ENCODE results near the gene TTLL7. TPM values are rescaled to one million over a fixed set of nuclear protein-coding genes. Genes with fewer than 3 reads are reported as not detected.
A peak's percentile ranks its signal among the peaks of the same experiment; 100 is the strongest.

TTLL7 gene
- total and polyA plus RNA-seq, 9 of the 15 experiments (the other 6 are each of a cell fraction or from before 2014, with no cell fraction given): 0.63 to 2.6 (median 1.7) TPM

DNA sequence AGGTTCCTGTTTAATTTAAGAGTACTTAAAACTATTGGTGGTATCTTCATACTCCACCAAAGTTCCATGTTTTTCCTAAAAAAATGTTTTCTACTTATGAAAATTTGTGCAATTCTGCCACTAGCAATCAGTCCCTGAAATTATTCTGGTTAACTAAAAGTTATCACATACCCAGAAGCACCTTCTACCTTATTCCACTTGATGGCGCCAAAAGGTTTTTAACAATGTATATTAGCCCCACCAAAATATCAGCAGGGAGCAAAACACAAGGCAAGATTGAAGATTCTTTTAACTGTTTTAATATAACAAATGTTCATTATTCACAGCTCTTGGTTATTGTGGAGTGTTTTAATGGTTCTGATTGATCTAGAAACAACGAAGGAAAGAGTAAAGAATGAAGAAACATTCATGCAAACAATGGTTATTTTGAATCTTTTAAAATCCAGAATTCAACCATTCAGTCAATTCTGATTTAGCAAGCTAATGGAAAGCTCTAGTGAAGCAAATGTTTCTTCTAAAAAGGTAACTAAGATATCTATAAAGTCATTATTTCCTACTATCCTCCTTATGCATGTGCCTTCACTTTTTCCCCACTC, 67.2 kb downstream of the TTLL7 start (continued):
- TF ChIP-seq POLR2H (tag; IDR thresholded peaks at IDR 0.05; ENCODE audit: low read depth) (0 out of 2 replicates have a peak, but pooled peaks have one; percentile 32), JUND (IDR thresholded peaks at IDR 0.05; ENCODE audit: borderline replicate concordance, low read depth, low read length) (no peak), JUND (tag; IDR thresholded peaks at IDR 0.05; ENCODE audit: borderline replicate concordance, low read depth, low read length) (no peak), FOXJ3 (CRISPR knock-in tag; IDR thresholded peaks at IDR 0.05) (no peak), ZNF3 (CRISPR knock-in tag; IDR thresholded peaks at IDR 0.05) (no peak), MYC (IDR thresholded peaks at IDR 0.05; ENCODE audit: low read depth, low read length) (no peak), MYC (CRISPR knock-in tag; IDR thresholded peaks at IDR 0.05; ENCODE audit: borderline replicate concordance, low read depth) (no peak), ZNF583 (CRISPR knock-in tag; IDR thresholded peaks at IDR 0.05) (no peak), SRSF7 (optimal IDR thresholded peaks at IDR 0.05; ENCODE audit: low read depth, low read length) (no peak), STAT5A (IDR thresholded peaks at IDR 0.05; ENCODE audit: borderline replicate concordance, low read length) (no peak), WHSC1 (IDR thresholded peaks at IDR 0.05; ENCODE audit: low read length) (no peak), ZKSCAN8 (CRISPR knock-in tag; IDR thresholded peaks at IDR 0.05) (no peak), SMC3 (conservative IDR thresholded peaks at IDR 0.05; ENCODE audit: insufficient read depth, low read depth, low read length) (peak; percentile 56), EGR1 (conservative IDR thresholded peaks at IDR 0.05) (no peak)
- TF ChIP-seq, protein P1, sequence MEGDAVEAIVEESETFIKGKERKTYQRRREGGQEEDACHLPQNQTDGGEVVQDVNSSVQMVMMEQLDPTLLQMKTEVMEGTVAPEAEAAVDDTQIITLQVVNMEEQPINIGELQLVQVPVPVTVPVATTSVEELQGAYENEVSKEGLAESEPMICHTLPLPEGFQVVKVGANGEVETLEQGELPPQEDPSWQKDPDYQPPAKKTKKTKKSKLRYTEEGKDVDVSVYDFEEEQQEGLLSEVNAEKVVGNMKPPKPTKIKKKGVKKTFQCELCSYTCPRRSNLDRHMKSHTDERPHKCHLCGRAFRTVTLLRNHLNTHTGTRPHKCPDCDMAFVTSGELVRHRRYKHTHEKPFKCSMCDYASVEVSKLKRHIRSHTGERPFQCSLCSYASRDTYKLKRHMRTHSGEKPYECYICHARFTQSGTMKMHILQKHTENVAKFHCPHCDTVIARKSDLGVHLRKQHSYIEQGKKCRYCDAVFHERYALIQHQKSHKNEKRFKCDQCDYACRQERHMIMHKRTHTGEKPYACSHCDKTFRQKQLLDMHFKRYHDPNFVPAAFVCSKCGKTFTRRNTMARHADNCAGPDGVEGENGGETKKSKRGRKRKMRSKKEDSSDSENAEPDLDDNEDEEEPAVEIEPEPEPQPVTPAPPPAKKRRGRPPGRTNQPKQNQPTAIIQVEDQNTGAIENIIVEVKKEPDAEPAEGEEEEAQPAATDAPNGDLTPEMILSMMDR (IDR thresholded peaks at IDR 0.05 in 2 of 3, conservative IDR thresholded peaks at IDR 0.05 in 1 of 3; ENCODE audit: insufficient read depth in 2 of 3, low read depth in 1 of 3, low read length in 3 of 3): peak; percentile 54 to 79 (median 57); a peak in 4 of 6 replicates
